Measurements from ENCODE around the gene TMEM184B. TPM values are rescaled to one million over a fixed set of nuclear protein-coding genes. Genes with fewer than 3 reads are reported as not detected.

TMEM184B gene
- total RNA-seq, 3 donors from 2014 or later = 30.6 to 49.5 (median 42.4) TPM

GRCh38 chr22:38219632-38220031 is 53.2 kb downstream of the TMEM184B start:
- no peaks in the 10 kb centered on the region for H3K9me3 ChIP-seq
- no peaks in the 10 kb centered on the region for H3K36me3 ChIP-seq
- TF ChIP-seq CTCF (IDR thresholded peaks at IDR 0.05) = no peak
- H3K4me3 ChIP-seq = no peak overlapping the region
- peaks cover 18 to 25% of the 10 kb centered on the region in 2 donors for H3K4me1 ChIP-seq
- DNase-seq (ENCODE audit: low spot score in 2 of 2) = no peak
- H3K27ac ChIP-seq = peak overlapping the region; percentile 96 to 97
- intact Hi-C loops (cut with DNase I; ENCODE audit: low total_unique reads) = no loop called here
- peaks cover 0 to under 1% of the 10 kb centered on the region in 2 donors for H3K27me3 ChIP-seq

GRCh38 chr22:38218661-38219622 is 53.9 kb downstream of the TMEM184B start:
- H3K9me3 ChIP-seq = no peaks in the 10 kb centered on the region
- no peaks in the 10 kb centered on the region for H3K36me3 ChIP-seq
- peak; percentile 88 to 91 for DNase-seq (ENCODE audit: low spot score in 2 of 2)
- H3K4me3 ChIP-seq = no peak overlapping the region
- peak overlapping the region; percentile 96 to 97 for H3K27ac ChIP-seq
- no peaks in the 10 kb centered on the region for H3K27me3 ChIP-seq
- peak; percentile 78 to 84 (median 84) for TF ChIP-seq POLR2AphosphoS5 (IDR thresholded peaks at IDR 0.05)
- TF ChIP-seq CTCF (IDR thresholded peaks at IDR 0.05) = no peak
- peaks cover 21 to 27% of the 10 kb centered on the region in 2 donors for H3K4me1 ChIP-seq
- intact Hi-C loops (cut with DNase I; ENCODE audit: low total_unique reads) = no loop called here

- intact Hi-C loops (cut with DNase I; ENCODE audit: low total_unique reads) = no loop called here
- Histone ChIP-seq H3K27me3 (no peaks in the 10 kb centered on the region), H3K9me3 (no peaks in the 10 kb centered on the region), H3K4me1 (peaks cover 18 to 33% of the 10 kb centered on the region in 2 donors), H3K27ac (peak overlapping the region; percentile 63 to 77), H3K36me3 (no peaks in the 10 kb centered on the region), H3K4me3 (no peak overlapping the region)
- TF ChIP-seq CTCF (IDR thresholded peaks at IDR 0.05) (no peak), POLR2AphosphoS5 (IDR thresholded peaks at IDR 0.05) (peak in 1 of 3 donors; percentile 64)
- DNase-seq (ENCODE audit: low spot score in 2 of 2) = no peak
These were observed 57.4 kb downstream of the TMEM184B start for GRCh38 chr22:38215156-38216038.

- Histone ChIP-seq H3K36me3 (no peaks in the 10 kb centered on the region), H3K27me3 (no peaks in the 10 kb centered on the region), H3K4me3 (peak overlapping the region; percentile 7 to 43 (median 29)), H3K9me3 (no peaks in the 10 kb centered on the region), H3K27ac (peak overlapping the region; percentile 63 to 77), H3K4me1 (peaks cover 13 to 24% of the 10 kb centered on the region in 2 donors)
- intact Hi-C loops (cut with DNase I; ENCODE audit: low total_unique reads) = no loop called here
- DNase-seq (ENCODE audit: low spot score in 2 of 2) = peak in 1 of 2 donors; percentile 74
- TF ChIP-seq POLR2AphosphoS5 (IDR thresholded peaks at IDR 0.05) (peak in 1 of 3 donors; percentile 58), POLR2A (IDR thresholded peaks at IDR 0.05) (no peak), CTCF (IDR thresholded peaks at IDR 0.05) (peak in 1 of 3 donors; percentile 15)
These were observed 58.3 kb downstream of the TMEM184B start for GRCh38 chr22:38214302-38215056.
